Measurements from ENCODE around the gene UBA7. TPM values are rescaled to one million over a fixed set of nuclear protein-coding genes. Genes with fewer than 3 reads are reported as not detected.

The UBA7 gene
- total RNA-seq (2022; extraction: Qiagen RNA extraction; ENCODE audit: low read depth): 0.47 to 1.1 TPM (median 0.54 TPM) in 5 replicates

GRCh38 chr3:49813497-49814174, at the start of gene UBA7:
Gene UBA7, minus strand, starts transcription at chr3:49813953. Its CDS starts 166 bp downstream, at chr3:49813787.

GRCh38 chr3:49856181-49857005, 42.6 kb upstream of the UBA7 start, which contains the start of gene TRAIP:
Gene TRAIP, minus strand, starts transcription at chr3:49856564. Its CDS starts 111 bp downstream, at chr3:49856453.

DNA sequence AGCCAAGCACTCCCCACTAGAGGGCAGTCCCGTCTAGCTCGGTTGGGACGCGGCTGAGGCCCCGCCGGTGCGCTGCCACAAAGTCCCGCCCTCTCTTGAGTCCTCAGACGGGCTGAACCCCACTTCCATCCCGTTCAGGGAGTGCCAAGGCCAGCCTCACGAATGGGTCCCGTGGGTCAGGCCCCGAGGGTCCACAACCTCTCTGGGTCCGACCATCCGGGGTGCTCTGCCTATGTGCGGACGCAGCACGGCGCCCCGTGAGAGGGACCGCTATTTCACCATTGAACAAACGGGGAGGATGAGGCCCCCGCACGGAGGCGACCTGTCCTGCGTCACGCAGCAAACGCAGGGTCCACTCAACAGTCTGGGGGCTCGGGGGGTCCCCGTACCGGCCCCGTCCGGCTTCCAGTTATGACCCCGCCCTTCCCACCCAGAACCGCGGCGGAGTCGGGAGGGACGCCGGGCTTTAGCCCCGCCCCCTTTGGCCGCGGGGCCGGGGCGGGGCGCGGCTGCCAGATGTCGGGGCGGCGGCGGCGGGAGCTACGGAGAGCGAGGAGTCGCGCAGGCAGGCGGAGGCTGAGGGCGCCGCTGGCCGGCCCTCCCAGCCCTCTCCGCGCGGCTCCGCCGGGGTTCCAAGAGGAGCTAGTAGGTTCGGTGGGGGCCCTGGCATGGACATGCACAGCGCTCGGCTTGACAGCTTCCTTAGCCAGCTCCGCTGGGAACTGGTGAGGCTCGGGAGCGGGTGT, 10.9 kb downstream of the UBA7 start, which contains the start of gene INKA1:
Gene INKA1 (plus strand): TSS at position 543 of the 746 bp plus-strand sequence. CDS start 132 bp downstream, at position 675.

DNA sequence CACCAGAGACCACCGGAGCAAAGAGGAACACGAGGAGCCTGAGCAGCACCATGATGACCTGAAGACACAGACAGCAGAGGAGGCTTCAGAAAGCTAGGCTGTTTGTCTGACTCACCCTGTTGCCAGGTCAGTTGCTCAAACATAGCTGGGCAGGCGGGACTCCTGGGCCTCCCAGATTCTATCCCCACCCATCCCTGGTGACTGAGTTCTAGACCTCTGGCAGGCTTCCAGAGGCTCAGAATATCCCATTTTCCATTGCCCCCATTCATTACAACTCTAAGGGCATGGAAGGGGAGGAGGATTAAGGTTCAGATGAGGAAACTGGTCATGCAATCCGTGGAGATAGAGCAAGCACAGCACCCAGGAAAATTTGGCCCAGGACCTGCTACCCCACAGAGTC, 14.0 kb downstream of the UBA7 start, which contains the start of gene CDHR4:
Gene CDHR4 (minus strand): TSS at position 113 of the 400 bp plus-strand sequence. CDS start 61 bp downstream, at position 52.

GRCh38 chr3:49786357-49787181, 27.2 kb downstream of the UBA7 start, which contains the start of gene IP6K1:
Gene IP6K1, minus strand, starts transcription at chr3:49786542. Its CDS starts 38,502 bp downstream, at chr3:49748040.

Other genes with a start within 250 kb of the UBA7 start
- gene APEH, start 139.6 kb downstream of the UBA7 start, total RNA-seq (2022; extraction: Qiagen RNA extraction; ENCODE audit: low read depth): 51.1 to 72.3 TPM (median 65.1 TPM) in 5 replicates
- 1.4 to 2.1 TPM (median 1.5 TPM) in 5 replicates for gene MST1, start 124.5 kb downstream of the UBA7 start, total RNA-seq (2022; extraction: Qiagen RNA extraction; ENCODE audit: low read depth)
- 8.5 to 19.3 TPM (median 15.2 TPM) in 5 replicates for gene RNF123, start 124.4 kb downstream of the UBA7 start, total RNA-seq (2022; extraction: Qiagen RNA extraction; ENCODE audit: low read depth)
- gene AMIGO3, start 94.3 kb downstream of the UBA7 start, total RNA-seq (2022; extraction: Qiagen RNA extraction; ENCODE audit: low read depth): 0.18 to 1.1 TPM (median 0.66 TPM) in 4 of 5 replicates, not detected in the other
- 11.8 to 21.7 TPM (median 19.3 TPM) in 5 replicates for gene GMPPB, start 90.0 kb downstream of the UBA7 start, total RNA-seq (2022; extraction: Qiagen RNA extraction; ENCODE audit: low read depth)
- gene IP6K1, start 27.4 kb downstream of the UBA7 start, total RNA-seq (2022; extraction: Qiagen RNA extraction; ENCODE audit: low read depth): 13.7 to 26.5 TPM (median 21.9 TPM) in 5 replicates
- 0.13 to 0.35 TPM (median 0.23 TPM) in 5 replicates for gene CDHR4, start 14.1 kb downstream of the UBA7 start, total RNA-seq (2022; extraction: Qiagen RNA extraction; ENCODE audit: low read depth)
- gene INKA1, start 10.7 kb downstream of the UBA7 start, total RNA-seq (2022; extraction: Qiagen RNA extraction; ENCODE audit: low read depth): 1.1 to 3.0 TPM (median 2.3 TPM) in 5 replicates
- 10.9 to 14.9 TPM (median 13.2 TPM) in 5 replicates for gene TRAIP, start 42.6 kb upstream of the UBA7 start, total RNA-seq (2022; extraction: Qiagen RNA extraction; ENCODE audit: low read depth)
- 0.26 to 0.77 TPM (median 0.45 TPM) in 5 replicates for gene CAMKV, start 56.0 kb upstream of the UBA7 start, total RNA-seq (2022; extraction: Qiagen RNA extraction; ENCODE audit: low read depth)
- gene MST1R, start 89.9 kb upstream of the UBA7 start, total RNA-seq (2022; extraction: Qiagen RNA extraction; ENCODE audit: low read depth): 6.0 to 9.9 TPM (median 7.4 TPM) in 5 replicates
- 4.2 to 9.1 TPM (median 8.5 TPM) in 5 replicates for gene MON1A, start 115.9 kb upstream of the UBA7 start, total RNA-seq (2022; extraction: Qiagen RNA extraction; ENCODE audit: low read depth)
- 25.0 to 32.5 TPM (median 28.7 TPM) in 5 replicates for gene RBM6, start 126.2 kb upstream of the UBA7 start, total RNA-seq (2022; extraction: Qiagen RNA extraction; ENCODE audit: low read depth)

All from A549 treated with ZK216348 at 1 μM for 4 hours (cell line).